Pancreas (tissue), 10 donors: ENCODE results near the gene FGF8. TPM values are rescaled to one million over a fixed set of nuclear protein-coding genes. Genes with fewer than 3 reads are reported as not detected.

Source experiments
- ATAC-seq, 4 donors: fragments of 200-7000 bp; cut with Tn5 transposase; one replicate each; pipeline versions ENCODE4 v1.8.0 to v1.9.1; 2020; ENCODE audit warnings: mild to moderate bottlenecking in 4 of 4, moderate library complexity in 4 of 4
- DNase-seq, 6 donors: peaks; one replicate each; pipeline ENCODE4 v3.0.0-alpha.2; 2020
- FAIRE-seq: peaks from 2 replicates; lab custom pipeline; 2012; peaks lifted over from hg19 to GRCh38; lab: Jason Lieb, UNC
- H3K27ac ChIP-seq, 4 donors: fragments of 200-600 bp; sonication (generic); 1 replicate in 3 of 4; 2 replicates in 1 of 4; pipeline versions ENCODE4 v1.5.0 to v1.8.0; 2020
- H3K27me3 ChIP-seq, 4 donors: fragments of 200-600 bp; one replicate each; pipeline ENCODE4 v1.8.0; 2021
- H3K36me3 ChIP-seq, 3 donors: fragments of 200-600 bp; sonication (generic) in 1 of 3; one replicate each; pipeline versions ENCODE4 v1.5.0 to v1.8.0; 2020 to 2021
- H3K4me1 ChIP-seq, 3 donors: fragments of 200-600 bp; one replicate each; pipeline ENCODE4 v1.8.0; 2021
- H3K4me3 ChIP-seq, 4 donors: fragments of 200-600 bp; sonication (generic) in 2 of 4; one replicate each; pipeline versions ENCODE4 v1.5.0 to v1.8.0; 2020 to 2021
- H3K9me3 ChIP-seq, 4 donors: fragments of 200-600 bp; one replicate each; pipeline ENCODE4 v1.8.0; 2021
- WGBS, 2 donors: extraction: QIAGEN DNeasy Blood & Tissue Kit; methylation state at CpG; one replicate each; pipeline ENCODE4 v1.1.7; 2013; 5-methylcytosine and 5-hydroxymethylcytosine counted together
- intact Hi-C, 3 donors: fragments of 100-400 bp; cut with DNase I; formaldehyde crosslinking; loops; one replicate each; pipeline versions ENCODE4 v1.11.1 to v1.14.2; 2022
- polyA plus RNA-seq, 2 donors: library from polyadenylated mRNA; stranded (reverse); fragments of 200-250 nt; gene quantifications; one replicate each; pipeline ENCODE4 v1.2.3, GENCODE V29; 2013
- total RNA-seq, 6 donors: library from RNA; stranded (reverse); fragmentation: NEBNext Ultra II Directional in 4 of 6; extraction: Animal tissue kit (Norgen Biotek cat#: 25700) in 4 of 6; gene quantifications; one replicate each; pipeline versions ENCODE4 v1.2.1 to v1.2.4, GENCODE V29; 2021 to 2023
- TF ChIP-seq, protein P1 (sequence below), 4 donors: fragments of 200-600 bp; sonication (generic) in 3 of 4; IDR thresholded peaks; one replicate each; pipeline versions ENCODE4 v1.5.0 to v1.8.0; 2021; ENCODE audit warnings: antibody characterized with exemption in 4 of 4
- donor health status: healthy with polysubstance abuse.
- donor health status: DM: no; HTN: no; CAD: no; lungs with moderate emphysema.
- donor health status: DM: no; HTN: no; CAD: no.
- donor health status: control.
- donor health status: control.
- donor health status: Bipolar disorder and iron deficiency.
- donor health status: DM: yes; HTN: yes; CAD: no.
- donor health status: DM: no; HTN: no; CAD: no.
- donor health status: DM: no; HTN: no; CAD: no.
- donor health status: DM: yes; HTN: yes; CAD: no.

FGF8 gene
- total and polyA plus RNA-seq, 8 donors: not detected

DNA sequence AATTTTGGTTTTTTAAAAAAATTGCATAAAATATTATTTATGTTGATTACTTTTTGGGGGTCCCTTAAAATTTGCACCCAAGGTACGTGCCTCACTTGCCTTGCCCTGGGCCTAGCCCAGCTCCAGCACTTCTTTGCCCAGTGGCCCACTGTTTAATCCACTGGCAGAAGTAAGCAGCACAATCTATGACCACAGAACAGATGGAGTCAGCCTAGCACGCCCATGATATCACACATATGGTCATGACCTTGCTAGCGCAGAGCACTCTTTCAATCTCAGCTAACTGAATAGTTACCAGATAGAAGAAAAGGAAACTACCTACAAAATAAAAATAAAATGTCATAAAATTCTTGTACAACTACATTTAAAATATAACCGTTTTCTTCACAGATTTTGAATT lies 36.7 kb upstream of the FGF8 start:
- DNase-seq (no peak), FAIRE-seq (no peak), ATAC-seq (no peak)
- Histone ChIP-seq H3K9me3 (no peaks in the 10 kb centered on the region), H3K27me3 (no peaks in the 10 kb centered on the region), H3K36me3 (peaks cover 0 to 30% (median 0%) of the 10 kb centered on the region in 3 donors), H3K4me1 (peaks cover 10 to 17% (median 15%) of the 10 kb centered on the region in 3 donors), H3K4me3 (no peak overlapping the region), H3K27ac (no peak overlapping the region)
- intact Hi-C loops: no loop called here
- TF ChIP-seq, protein P1, sequence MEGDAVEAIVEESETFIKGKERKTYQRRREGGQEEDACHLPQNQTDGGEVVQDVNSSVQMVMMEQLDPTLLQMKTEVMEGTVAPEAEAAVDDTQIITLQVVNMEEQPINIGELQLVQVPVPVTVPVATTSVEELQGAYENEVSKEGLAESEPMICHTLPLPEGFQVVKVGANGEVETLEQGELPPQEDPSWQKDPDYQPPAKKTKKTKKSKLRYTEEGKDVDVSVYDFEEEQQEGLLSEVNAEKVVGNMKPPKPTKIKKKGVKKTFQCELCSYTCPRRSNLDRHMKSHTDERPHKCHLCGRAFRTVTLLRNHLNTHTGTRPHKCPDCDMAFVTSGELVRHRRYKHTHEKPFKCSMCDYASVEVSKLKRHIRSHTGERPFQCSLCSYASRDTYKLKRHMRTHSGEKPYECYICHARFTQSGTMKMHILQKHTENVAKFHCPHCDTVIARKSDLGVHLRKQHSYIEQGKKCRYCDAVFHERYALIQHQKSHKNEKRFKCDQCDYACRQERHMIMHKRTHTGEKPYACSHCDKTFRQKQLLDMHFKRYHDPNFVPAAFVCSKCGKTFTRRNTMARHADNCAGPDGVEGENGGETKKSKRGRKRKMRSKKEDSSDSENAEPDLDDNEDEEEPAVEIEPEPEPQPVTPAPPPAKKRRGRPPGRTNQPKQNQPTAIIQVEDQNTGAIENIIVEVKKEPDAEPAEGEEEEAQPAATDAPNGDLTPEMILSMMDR (IDR thresholded peaks at IDR 0.05): no peak
- WGBS, 2 donors: 73 to 78% methylated on average over 4 of the region's 4 CpGs

DNA sequence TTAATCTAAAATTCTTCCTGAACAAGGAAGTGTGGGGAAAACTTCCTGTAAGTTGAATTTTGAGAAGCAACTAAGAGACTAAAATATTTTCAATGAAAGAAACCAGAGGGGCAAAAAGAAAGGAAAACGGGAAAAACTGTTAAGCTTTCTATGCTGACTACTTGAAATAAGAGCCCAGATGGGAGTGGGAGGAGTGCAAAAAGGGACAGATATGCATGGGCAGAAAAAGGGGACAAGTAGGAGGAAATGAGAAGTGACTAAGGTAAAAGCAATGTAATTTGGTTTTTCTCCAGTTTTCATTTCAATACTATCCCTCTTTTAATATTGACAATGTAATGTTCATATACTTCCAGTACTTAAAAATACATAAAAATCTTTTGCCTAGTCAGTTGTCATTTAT lies 31.2 kb upstream of the FGF8 start:
- H3K4me1 ChIP-seq: no peaks in the 10 kb centered on the region
- WGBS, 2 donors: 79 to 83% methylated on average over 1 of the region's 1 CpG
- no peaks in the 10 kb centered on the region for H3K9me3 ChIP-seq
- H3K4me3 ChIP-seq: no peak overlapping the region
- ATAC-seq (no peak), DNase-seq (no peak), FAIRE-seq (no peak)
- intact Hi-C loops: no loop called here
- TF ChIP-seq, protein P1 (IDR thresholded peaks at IDR 0.05): no peak
- H3K27ac ChIP-seq: no peak overlapping the region
- peaks cover 0 to 83% (median 25%) of the 10 kb centered on the region in 3 donors for H3K36me3 ChIP-seq
- H3K27me3 ChIP-seq: no peaks in the 10 kb centered on the region

DNA sequence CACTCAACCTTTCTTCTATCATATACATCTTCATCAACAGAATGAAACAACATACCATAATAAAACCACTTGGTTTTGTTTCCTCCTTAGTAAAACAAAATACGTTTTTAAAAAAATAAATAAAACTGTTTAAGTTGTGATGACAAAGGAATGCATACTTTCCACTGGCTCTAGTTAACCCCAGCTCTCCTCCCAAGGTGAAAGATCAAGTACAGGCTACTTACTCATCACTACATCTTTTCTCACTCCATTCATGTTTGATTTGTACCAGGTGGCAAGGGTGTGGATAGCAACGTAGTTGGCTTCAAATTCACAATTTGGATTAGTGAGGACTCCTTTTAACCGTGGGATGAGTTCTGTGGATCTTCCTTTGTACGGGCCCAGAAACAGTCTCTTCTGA lies 27.6 kb upstream of the FGF8 start:
- Histone ChIP-seq H3K36me3 (peaks cover 0 to 96% (median 51%) of the 10 kb centered on the region in 3 donors), H3K9me3 (no peaks in the 10 kb centered on the region), H3K27ac (no peak overlapping the region), H3K4me3 (no peak overlapping the region), H3K27me3 (no peaks in the 10 kb centered on the region), H3K4me1 (no peaks in the 10 kb centered on the region)
- DNase-seq (no peak), ATAC-seq (no peak), FAIRE-seq (no peak)
- TF ChIP-seq, protein P1 (IDR thresholded peaks at IDR 0.05): no peak
- intact Hi-C loops: no loop called here
- 75 to 76% methylated on average over 4 of the region's 4 CpGs for WGBS, 2 donors

DNA sequence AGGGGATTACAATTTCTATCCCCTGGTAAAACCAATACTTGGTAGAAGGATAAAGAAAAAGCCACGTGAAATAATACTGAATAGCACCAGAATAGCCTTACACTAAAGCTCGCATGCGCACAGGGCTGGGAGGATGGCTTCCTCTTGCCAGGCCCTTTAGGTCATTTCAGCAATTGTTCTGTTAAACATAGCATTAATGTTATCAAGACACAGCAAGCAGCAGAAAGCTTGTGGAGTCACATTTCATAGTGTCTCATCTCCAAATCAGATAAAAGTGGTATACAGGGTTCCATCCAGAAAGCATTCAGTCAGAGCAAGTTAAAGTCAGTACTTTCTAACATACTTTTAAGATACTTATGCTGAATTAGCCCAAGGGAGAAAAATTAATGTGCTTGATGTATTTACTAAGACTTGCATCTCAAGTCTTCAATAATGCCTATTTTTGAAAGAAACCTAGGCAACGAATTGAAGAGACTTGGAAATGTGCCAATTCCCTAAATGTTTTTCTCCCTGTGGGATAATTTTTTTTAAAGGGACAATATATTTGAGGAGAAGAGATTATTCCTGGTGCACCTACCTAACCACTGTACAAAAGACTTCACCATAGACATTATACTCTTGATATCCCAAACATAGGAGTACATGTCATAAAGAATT lies 21.6 kb upstream of the FGF8 start:
- 76 to 80% methylated on average over 4 of the region's 4 CpGs for WGBS, 2 donors
- no peaks in the 10 kb centered on the region for H3K9me3 ChIP-seq
- TF ChIP-seq, protein P1 (IDR thresholded peaks at IDR 0.05): no peak
- intact Hi-C loops: no loop called here
- peaks cover 7 to 90% (median 53%) of the 10 kb centered on the region in 3 donors for H3K36me3 ChIP-seq
- ATAC-seq (no peak), FAIRE-seq (no peak), DNase-seq (no peak)
- no peak overlapping the region for H3K27ac ChIP-seq
- H3K4me3 ChIP-seq: no peak overlapping the region
- no peaks in the 10 kb centered on the region for H3K4me1 ChIP-seq
- H3K27me3 ChIP-seq: no peaks in the 10 kb centered on the region

DNA sequence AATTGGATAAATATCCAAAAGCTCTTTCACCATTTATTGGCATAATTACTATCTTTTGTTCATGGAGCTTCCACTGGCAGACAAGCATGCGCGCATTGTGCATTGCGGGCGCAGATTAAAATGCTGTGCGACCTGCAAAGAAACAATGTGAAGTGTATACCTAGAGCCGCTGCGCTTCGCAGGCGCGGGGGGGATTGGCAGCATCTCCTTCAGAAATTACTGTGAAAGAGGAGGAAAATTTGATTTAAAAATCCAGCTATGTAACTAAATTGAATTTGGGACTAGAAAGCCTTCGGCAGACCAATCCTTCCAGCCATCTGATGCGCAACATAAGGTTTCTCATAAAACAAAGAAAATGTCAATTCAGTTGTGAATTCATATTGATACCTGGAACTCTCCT lies 17.6 kb upstream of the FGF8 start:
- 98% methylated on average over 12 of the region's 12 CpGs for WGBS, 2 donors
- intact Hi-C loops: no loop called here
- TF ChIP-seq, protein P1 (IDR thresholded peaks at IDR 0.05): no peak
- Histone ChIP-seq H3K4me1 (no peaks in the 10 kb centered on the region), H3K4me3 (no peak overlapping the region), H3K27me3 (no peaks in the 10 kb centered on the region), H3K27ac (no peak overlapping the region), H3K9me3 (no peaks in the 10 kb centered on the region), H3K36me3 (peaks cover 7 to 85% (median 38%) of the 10 kb centered on the region in 3 donors)
- DNase-seq (no peak), FAIRE-seq (no peak), ATAC-seq (no peak)
